CD14-positive monocyte (primary cell): Measurements from ENCODE around the gene BPHL. TPM values are rescaled to one million over a fixed set of nuclear protein-coding genes. Genes with fewer than 3 reads are reported as not detected.

Experiments
- DNase-seq, 3 donors: peaks; one replicate each; pipeline ENCODE4 v3.0.0-alpha.2; 2011 to 2022
- H2AFZ ChIP-seq: 2 replicates; pipeline ENCODE4 v1.6.0; 2012; ENCODE audit warnings: mild to moderate bottlenecking, low read depth, low read length, inconsistent platforms; ENCODE audit not compliant: insufficient read depth, poor library complexity, severe bottlenecking
- H3K27ac ChIP-seq, 2 donors: 1 replicate in 1 of 2; 2 replicates in 1 of 2; pipeline ENCODE4 v1.5.1; 2012 to 2013; ENCODE audit warnings: low read length in 2 of 2, control low read depth in 1 of 2, inconsistent platforms in 1 of 2, low read depth in 1 of 2, mild to moderate bottlenecking in 1 of 2
- H3K27me3 ChIP-seq, 2 donors: one replicate each; pipeline versions ENCODE4 v1.6.0 to v1.6.1; 2011 to 2013; ENCODE audit warnings: low read length in 2 of 2; ENCODE audit not compliant: control insufficient read depth in 2 of 2, insufficient read depth in 2 of 2
- H3K36me3 ChIP-seq, 2 donors: replicated peaks in 1 of 2; 1 replicate in 1 of 2; 2 replicates in 1 of 2; pipeline versions ENCODE4 v1.5.1 to v1.6.1; 2012 to 2013; ENCODE audit warnings: low read length in 2 of 2, control low read depth in 1 of 2, inconsistent platforms in 1 of 2, mild to moderate bottlenecking in 1 of 2; ENCODE audit not compliant: insufficient read depth in 2 of 2, control insufficient read depth in 1 of 2
- H3K4me1 ChIP-seq, 2 donors: 1 replicate in 1 of 2; 2 replicates in 1 of 2; pipeline versions ENCODE4 v1.5.1 to v1.6.1; 2012 to 2013; ENCODE audit warnings: low read length in 2 of 2, control low read depth in 1 of 2, inconsistent platforms in 1 of 2, mild to moderate bottlenecking in 1 of 2, moderate library complexity in 1 of 2; ENCODE audit not compliant: insufficient read depth in 2 of 2, control insufficient read depth in 1 of 2
- H3K4me2 ChIP-seq: replicated peaks from 2 replicates; pipeline ENCODE3; 2012; ENCODE audit warnings: low read length, moderate library complexity, mild to moderate bottlenecking; ENCODE audit not compliant: poor library complexity, severe bottlenecking; ENCODE audit errors: extremely low read depth
- H3K4me3 ChIP-seq, 3 experiments: fragments of 200-600 bp in 1 of 3; sonication (generic) in 1 of 3; replicated peaks in 1 of 3; 1 replicate in 2 of 3; 2 replicates in 1 of 3; pipeline ENCODE4 v1.5.1; 2011 to 2013; ENCODE audit warnings: low read length in 3 of 3, mild to moderate bottlenecking in 3 of 3, control low read depth in 2 of 3, low read depth in 2 of 3, inconsistent platforms in 1 of 3, moderate library complexity in 1 of 3
- H3K79me2 ChIP-seq: 2 replicates; pipeline ENCODE4 v1.6.0; 2012; ENCODE audit warnings: mild to moderate bottlenecking, control low read depth, inconsistent platforms, low read length, moderate library complexity; ENCODE audit not compliant: insufficient read depth
- H3K9ac ChIP-seq: 2 replicates; pipeline ENCODE4 v1.6.0; 2017; ENCODE audit warnings: low read length, mild to moderate bottlenecking; ENCODE audit not compliant: insufficient read depth, poor library complexity, severe bottlenecking
- H3K9me3 ChIP-seq, 2 donors: replicated peaks in 1 of 2; 1 replicate in 1 of 2; 2 replicates in 1 of 2; pipeline versions ENCODE4 v1.5.1 to v1.6.1; 2012 to 2013; ENCODE audit warnings: low read length in 2 of 2, control low read depth in 1 of 2; ENCODE audit not compliant: control insufficient read depth in 1 of 2, insufficient read depth in 1 of 2
- H4K20me1 ChIP-seq: 2 replicates; pipeline ENCODE4 v1.6.0; 2012; ENCODE audit warnings: mild to moderate bottlenecking, low read length, control low read depth, moderate library complexity; ENCODE audit not compliant: insufficient read depth
- H3K27ac Mint-ChIP-seq, 7 donors: one replicate each; pipeline ENCODE4 v1.8.0; 2020; ENCODE audit warnings: mild to moderate bottlenecking in 7 of 7, mixed read lengths in 7 of 7, moderate library complexity in 6 of 7, inconsistent platforms in 2 of 7
- H3K27me3 Mint-ChIP-seq, 3 donors: one replicate each; pipeline ENCODE4 v1.8.0; 2021 to 2022; ENCODE audit warnings: low read depth in 3 of 3, mild to moderate bottlenecking in 3 of 3, mixed read lengths in 3 of 3, moderate library complexity in 3 of 3, inconsistent platforms in 1 of 3
- H3K36me3 Mint-ChIP-seq, 2 donors: one replicate each; pipeline ENCODE4 v1.8.0; 2020; ENCODE audit warnings: mixed read lengths in 2 of 2, inconsistent platforms in 1 of 2, mild to moderate bottlenecking in 1 of 2
- H3K4me1 Mint-ChIP-seq: one replicate; pipeline ENCODE4 v1.8.0; 2020; ENCODE audit warnings: mild to moderate bottlenecking, mixed read lengths
- H3K4me3 Mint-ChIP-seq, 2 donors: one replicate each; pipeline ENCODE4 v1.8.0; 2020; ENCODE audit warnings: mild to moderate bottlenecking in 2 of 2, mixed read lengths in 2 of 2, moderate library complexity in 1 of 2
- H3K9me3 Mint-ChIP-seq, 7 donors: one replicate each; pipeline ENCODE4 v1.8.0; 2020 to 2022; ENCODE audit warnings: mixed read lengths in 7 of 7, mild to moderate bottlenecking in 6 of 7, moderate library complexity in 6 of 7, inconsistent platforms in 2 of 7
- WGBS: methylation state at CpG from one replicate; pipeline ENCODE4 v1.1.5; 2013; ENCODE audit warnings: missing lambda C conversion rate; ENCODE audit not compliant: insufficient coverage; 5-methylcytosine and 5-hydroxymethylcytosine counted together
- intact Hi-C, 2 donors: fragments of 100-400 bp; cut with micrococcal nuclease; formaldehyde crosslinking; loops; one replicate each; pipeline versions ENCODE4 v1.15.0 to v1.15.1; 2023
- polyA plus RNA-seq, 3 donors: library from polyadenylated mRNA; depleted of rRNA in 1 of 3; unstranded in 2 of 3; stranded (reverse) in 1 of 3; fragments of 300-500 nt in 2 of 3; fragments of >200 nt in 1 of 3; fragmentation: Illumina TruSeq in 2 of 3; gene quantifications; 1 replicate in 2 of 3; 2 replicates in 1 of 3; pipeline ENCODE4 v1.2.3, GENCODE V29; 2012 to 2021
- TF ChIP-seq, protein P1 (sequence below): fragments of 200-600 bp; IDR thresholded peaks from one replicate; pipeline ENCODE4 v1.8.0; 2022; ENCODE audit warnings: antibody characterized with exemption, mild to moderate bottlenecking

The BPHL gene
- polyA plus RNA-seq, 3 donors, result 4.6 to 7.8 (median 5.9) TPM

DNA sequence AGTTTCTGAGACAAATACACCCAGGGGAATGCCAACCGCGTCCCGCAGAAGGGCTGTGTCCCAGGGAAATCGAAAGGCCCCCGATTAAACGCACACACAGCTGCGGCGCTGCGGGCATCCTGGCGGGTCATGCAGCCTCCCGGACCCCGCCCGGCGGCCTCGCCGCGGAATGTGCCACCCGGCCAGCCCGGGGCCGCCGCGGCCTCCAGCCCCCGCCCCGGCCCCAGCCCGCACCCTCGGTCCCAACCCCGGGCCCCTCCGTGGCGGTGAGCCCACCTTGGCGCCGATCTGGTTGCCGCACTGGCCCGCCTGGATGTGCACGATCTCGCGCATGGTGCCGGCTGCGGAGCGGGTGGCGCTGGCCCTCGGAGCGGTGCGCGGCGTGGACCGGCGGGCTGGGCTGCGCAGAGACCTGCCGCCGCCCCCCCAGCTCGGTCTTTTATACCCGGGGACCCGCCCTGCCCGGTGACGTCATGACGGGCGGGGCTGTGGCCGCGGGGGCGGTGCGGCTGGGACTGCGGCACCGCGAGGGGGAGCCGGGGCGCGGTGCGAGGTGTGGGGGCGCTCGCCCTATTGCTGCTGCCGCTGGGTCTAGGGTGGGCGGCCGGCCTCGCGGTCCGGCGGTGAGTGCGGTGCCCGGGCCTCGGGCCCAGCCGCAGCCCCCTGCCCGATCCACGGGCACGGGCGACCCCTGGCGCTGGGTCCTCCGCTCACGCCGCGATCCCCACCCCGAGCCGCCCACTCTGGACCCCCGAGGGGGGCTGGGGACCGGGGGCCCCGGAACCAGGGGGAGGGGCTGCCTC is 38.8 kb downstream of the BPHL start, which contains the start of gene TUBB2A:
TUBB2A (minus strand) TSS at position 414 of the 803 bp plus-strand sequence; CDS start at position 333, 81 bp downstream.
- Histone ChIP-seq H3K9ac (peak within 1 kb of the TSS; percentile 86), H3K27me3 (peaks cover 13 to 50% of the 10 kb centered on the region in 2 donors), H3K27ac (peak within 1 kb of the TSS in 1 of 2 donors; percentile 85), H3K79me2 (no peaks in the 10 kb centered on the region), H3K36me3 (no peaks in the 10 kb centered on the region), H3K9me3 (no peaks in the 10 kb centered on the region), H3K4me2 (peak within 1 kb of the TSS; percentile 95), H4K20me1 (no peaks in the 10 kb centered on the region), H3K4me3 (peak within 1 kb of the TSS; percentile 50 to 95 (median 76)), H3K4me1 (peaks cover 15 to 42% of the 10 kb centered on the region in 2 donors), H2AFZ (peak within 1 kb of the TSS; percentile 99)
- H3K27me3 Mint-ChIP-seq, result peaks cover 50 to 69% (median 62%) of the 10 kb centered on the region in 3 donors
- WGBS, result under 1% methylated on average over 94 of the region's 95 CpGs
- H3K9me3 Mint-ChIP-seq, result peaks cover 0 to 6% (median 0%) of the 10 kb centered on the region in 7 donors
- H3K36me3 Mint-ChIP-seq, result peaks cover 15 to 28% of the 10 kb centered on the region in 2 donors
- H3K27ac Mint-ChIP-seq, result peak within 1 kb of the TSS in 6 of 7 donors; percentile 63 to 86 (median 78)
- peak within 1 kb of the TSS; percentile 87 to 93 for H3K4me3 Mint-ChIP-seq
- peak; percentile 63 to 80 (median 76) for DNase-seq
- intact Hi-C loops, result no loop called here
- TF ChIP-seq, protein P1, sequence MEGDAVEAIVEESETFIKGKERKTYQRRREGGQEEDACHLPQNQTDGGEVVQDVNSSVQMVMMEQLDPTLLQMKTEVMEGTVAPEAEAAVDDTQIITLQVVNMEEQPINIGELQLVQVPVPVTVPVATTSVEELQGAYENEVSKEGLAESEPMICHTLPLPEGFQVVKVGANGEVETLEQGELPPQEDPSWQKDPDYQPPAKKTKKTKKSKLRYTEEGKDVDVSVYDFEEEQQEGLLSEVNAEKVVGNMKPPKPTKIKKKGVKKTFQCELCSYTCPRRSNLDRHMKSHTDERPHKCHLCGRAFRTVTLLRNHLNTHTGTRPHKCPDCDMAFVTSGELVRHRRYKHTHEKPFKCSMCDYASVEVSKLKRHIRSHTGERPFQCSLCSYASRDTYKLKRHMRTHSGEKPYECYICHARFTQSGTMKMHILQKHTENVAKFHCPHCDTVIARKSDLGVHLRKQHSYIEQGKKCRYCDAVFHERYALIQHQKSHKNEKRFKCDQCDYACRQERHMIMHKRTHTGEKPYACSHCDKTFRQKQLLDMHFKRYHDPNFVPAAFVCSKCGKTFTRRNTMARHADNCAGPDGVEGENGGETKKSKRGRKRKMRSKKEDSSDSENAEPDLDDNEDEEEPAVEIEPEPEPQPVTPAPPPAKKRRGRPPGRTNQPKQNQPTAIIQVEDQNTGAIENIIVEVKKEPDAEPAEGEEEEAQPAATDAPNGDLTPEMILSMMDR, result peak; percentile 65
- H3K4me1 Mint-ChIP-seq, result peaks cover 25% of the 10 kb centered on the region

DNA sequence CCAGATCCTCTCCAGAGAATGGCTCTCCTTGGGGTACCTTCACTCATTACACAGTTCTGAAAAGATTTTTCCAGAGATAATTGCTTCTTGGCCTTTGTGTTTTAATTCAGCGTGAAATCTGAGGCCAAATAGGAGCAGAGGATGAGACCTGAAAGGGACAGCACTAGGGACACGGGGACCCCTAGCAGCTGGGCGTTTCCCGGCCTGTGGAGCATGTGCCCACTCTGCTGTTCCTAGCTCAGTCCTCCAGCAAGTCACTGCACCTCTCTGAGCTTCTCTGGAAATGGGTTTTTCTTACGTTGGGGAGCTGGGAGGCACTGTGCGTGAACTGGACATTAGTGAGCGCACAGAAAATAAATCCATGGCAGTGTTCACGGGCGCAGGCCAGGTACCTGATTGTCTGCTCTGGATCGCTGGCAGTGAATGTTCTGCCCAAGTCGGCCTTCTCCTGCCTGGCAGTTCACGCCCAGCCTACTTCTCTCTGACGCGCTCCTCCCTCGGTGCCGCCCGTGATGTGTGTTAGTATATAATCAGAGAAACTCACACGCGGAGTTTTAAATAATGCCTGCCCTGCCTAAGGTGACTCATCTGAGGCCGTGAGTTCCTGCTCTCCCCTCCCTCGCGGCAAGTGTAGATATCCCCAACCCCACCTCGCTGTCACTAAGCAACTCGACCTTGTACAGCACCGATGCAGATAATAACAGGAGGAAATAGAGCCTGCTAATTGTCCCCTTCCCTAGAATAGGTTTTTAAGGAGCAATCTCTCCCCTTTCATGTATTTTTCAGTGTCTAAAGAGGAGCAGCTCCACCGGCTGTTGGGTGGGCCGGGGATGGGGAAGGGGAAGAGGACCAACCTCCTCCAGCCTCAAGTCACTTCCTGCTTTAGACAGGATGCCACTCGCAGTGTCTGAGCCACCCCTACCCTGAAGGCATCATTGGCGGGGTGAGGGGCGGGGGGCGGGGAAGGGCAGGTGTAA is 41.6 kb downstream of the BPHL start:
- H3K9me3 ChIP-seq, result no peaks in the 10 kb centered on the region
- no peak overlapping the region for H2AFZ ChIP-seq
- H3K4me3 ChIP-seq, result no peak overlapping the region
- no peaks in the 10 kb centered on the region for H3K79me2 ChIP-seq
- H4K20me1 ChIP-seq, result no peaks in the 10 kb centered on the region
- no peak overlapping the region for H3K4me2 ChIP-seq
- H3K9me3 Mint-ChIP-seq, result peaks cover 0 to 10% (median 4%) of the 10 kb centered on the region in 7 donors
- TF ChIP-seq, protein P1, result no peak
- H3K4me1 ChIP-seq, result peaks cover 31 to 64% of the 10 kb centered on the region in 2 donors
- peaks cover 54 to 69% (median 67%) of the 10 kb centered on the region in 3 donors for H3K27me3 Mint-ChIP-seq
- H3K27me3 ChIP-seq, result peaks cover 13 to 51% of the 10 kb centered on the region in 2 donors
- peak overlapping the region; percentile 21 to 86 for H3K4me3 Mint-ChIP-seq
- H3K27ac Mint-ChIP-seq, result peak overlapping the region in 3 of 7 donors; percentile 3 to 79 (median 32)
- peaks cover 47% of the 10 kb centered on the region for H3K4me1 Mint-ChIP-seq
- intact Hi-C loops, result loop anchor here in 1 of 2 donors (5.0 kb wide), 1 partner anchor 43 kb away; the partner anchor contains the start of gene BPHL
- WGBS, result 87% methylated on average over 14 of the region's 31 CpGs
- peak; percentile 28 to 64 (median 45) for DNase-seq
- no peak overlapping the region for H3K9ac ChIP-seq
- H3K36me3 Mint-ChIP-seq, result peaks cover 9 to 20% of the 10 kb centered on the region in 2 donors
- H3K36me3 ChIP-seq, result no peaks in the 10 kb centered on the region
- no peak overlapping the region for H3K27ac ChIP-seq
